NCI-H187 (cell line): ENCODE measurements around the gene DBNL.

ENCODE experiments used
- DNase-seq, 2 experiments: peaks; one replicate each; lab custom pipeline; 2025; lab: John Stamatoyannopoulos, UW

Gene DBNL

GRCh38 chr7:44043902-44044301, 600 bp upstream of the DBNL start:
- DNase-seq: no peak

GRCh38 chr7:44045226-44046014, 918 bp downstream of the DBNL start:
- no peak for DNase-seq

DNA sequence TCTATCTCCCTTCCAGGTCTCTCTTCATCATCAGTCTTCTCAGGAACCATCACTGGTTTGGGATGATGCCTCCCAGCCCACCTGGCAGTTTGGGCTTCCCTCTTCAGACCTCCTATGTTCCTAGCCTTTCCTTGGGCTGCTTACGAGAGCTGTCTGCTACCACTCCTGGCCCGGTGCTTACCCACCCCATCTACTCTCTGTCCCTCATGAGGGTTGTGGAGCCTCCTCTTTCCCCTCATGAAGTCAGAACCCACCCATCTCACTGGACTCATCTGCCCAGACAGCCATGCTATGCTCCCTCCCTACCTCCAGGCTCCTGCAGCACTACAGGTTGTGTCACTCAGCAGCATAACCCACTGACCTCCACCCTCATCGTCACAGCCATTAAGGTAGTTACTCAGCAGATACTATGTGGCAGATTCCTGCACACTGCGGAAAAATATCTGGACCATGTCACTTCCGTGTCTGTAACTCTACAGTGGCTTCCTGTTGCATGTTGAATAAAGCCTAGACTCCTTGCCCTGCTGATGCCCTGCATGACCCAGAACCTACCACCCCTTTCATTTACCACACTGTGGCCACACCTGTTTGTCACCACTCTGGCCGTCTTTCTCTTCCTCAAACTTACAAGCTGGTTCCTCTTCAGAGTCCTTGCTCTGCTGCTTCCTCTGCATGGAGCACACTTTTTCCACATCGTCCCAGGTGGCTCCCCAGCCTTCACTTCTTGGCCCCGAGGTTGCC, 2.0 kb downstream of the DBNL start:
- DNase-seq: no peak

- no peak for DNase-seq
Measured at GRCh38 chr7:44048031-44048795, 3.7 kb downstream of the DBNL start.

DNA sequence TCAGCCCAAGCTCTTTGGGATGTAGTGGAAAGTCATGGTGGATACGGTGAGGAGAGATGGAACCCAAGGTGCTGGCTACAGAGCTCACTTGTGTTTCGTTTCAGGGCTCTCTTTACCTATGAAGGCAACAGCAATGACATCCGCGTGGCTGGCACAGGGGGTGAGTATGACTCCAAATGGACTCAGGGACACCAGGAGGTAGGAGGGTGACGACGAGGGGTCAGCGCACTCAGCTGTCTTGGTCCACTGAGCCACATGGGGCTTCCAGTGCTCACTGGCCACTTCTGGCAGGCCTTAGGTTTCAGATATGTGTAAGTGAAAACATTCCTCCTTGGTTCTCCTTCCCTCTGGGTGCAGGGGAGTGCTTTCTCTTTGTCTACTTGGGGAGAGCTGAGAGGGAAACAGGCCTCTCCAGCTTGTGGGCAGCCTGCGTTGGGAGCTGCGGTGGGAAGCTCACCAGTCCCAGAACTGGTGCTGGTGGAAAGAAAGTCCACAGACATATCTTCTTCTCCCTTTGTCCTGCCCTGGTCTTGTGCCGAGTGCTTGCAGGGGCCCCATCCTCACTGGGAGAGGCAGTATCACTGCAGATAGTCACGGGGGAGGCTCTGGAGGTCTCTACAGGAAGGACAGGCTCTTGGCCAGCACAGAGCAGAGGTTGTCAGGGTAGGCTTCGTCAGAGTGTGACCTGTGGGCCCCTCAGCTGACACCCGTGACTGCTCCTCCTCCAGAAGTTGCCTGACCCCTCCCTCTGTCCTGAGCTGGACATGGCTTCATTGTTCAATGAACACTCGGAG, 5.8 kb downstream of the DBNL start:
- no peak for DNase-seq

- no peak for DNase-seq
Measured at GRCh38 chr7:44050915-44051560, 6.5 kb downstream of the DBNL start.

- no peak for DNase-seq
Measured at GRCh38 chr7:44051611-44052220, 7.2 kb downstream of the DBNL start.

DNA sequence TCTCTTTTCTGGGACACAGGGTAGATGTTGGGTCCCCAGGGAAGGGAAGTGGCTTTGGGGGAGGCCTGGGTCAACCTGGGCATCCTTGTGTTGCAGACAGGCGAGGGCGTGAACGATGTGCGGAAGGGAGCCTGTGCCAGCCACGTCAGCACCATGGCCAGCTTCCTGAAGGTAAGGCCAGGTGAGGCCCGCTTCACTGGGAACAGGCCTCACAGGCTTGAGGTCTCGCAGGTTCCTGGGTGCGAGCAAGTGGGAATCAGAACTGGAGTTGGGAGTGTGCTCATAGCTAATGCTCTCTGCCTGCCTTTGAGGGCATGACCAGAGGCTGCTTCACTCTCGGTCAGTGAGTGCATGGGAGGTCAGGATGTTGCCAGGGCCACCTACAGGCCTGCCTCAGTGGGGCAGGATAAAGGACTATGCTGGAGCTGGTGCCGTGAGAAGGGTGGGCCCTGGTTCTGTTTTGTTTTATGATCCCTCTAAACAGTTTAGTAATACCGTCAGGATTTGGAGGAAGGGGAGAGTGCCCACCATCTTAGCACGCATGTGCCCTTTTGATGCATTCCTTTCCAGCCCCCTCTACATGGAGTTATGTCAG, 8.4 kb downstream of the DBNL start:
- no peak for DNase-seq

DNA sequence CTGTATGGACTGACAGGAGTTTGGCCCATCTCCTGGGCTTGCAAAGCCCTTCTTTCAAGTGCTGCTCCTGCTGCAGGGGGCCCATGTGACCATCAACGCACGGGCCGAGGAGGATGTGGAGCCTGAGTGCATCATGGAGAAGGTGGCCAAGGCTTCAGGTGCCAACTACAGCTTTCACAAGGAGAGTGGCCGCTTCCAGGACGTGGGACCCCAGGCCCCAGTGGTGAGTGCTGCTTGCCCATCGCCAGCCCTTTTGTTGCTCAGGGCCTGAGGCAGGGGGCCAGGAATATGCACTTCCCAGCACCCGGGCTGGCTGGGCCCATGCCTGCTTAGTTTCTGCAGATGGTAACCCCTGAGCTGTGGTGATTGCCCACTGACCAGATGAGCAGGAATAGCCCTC, 12.2 kb downstream of the DBNL start:
- DNase-seq: no peak

DNA sequence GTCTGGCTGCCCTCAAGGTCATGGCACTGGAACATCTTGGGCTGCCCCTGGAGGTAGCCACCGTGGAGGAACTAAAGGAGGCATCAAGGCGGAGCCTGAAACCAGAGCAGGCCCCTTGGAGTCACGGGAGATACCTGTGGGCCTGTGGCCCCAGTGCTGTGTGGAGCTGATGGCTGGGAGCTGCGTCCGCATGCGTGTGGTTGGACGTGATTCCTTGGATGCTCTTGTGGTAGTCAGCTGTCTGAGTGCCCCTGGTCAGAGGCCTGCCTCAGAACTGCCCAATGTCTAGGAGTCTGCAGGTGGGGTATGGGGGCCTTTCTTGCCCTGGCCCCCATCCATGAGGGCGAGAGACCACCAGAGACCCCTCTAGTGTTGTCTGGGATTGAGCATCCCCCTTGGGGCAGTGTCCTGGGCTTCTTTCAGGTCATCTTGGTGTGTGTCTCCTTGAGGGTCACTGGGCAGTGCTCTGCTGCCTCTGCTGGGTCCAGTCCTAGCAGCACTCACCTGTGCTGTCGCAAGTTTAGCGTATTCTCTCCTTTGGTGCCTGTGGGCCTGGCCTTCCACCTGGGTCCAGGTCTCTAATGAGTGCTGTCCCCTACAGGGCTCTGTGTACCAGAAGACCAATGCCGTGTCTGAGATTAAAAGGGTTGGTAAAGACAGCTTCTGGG, 12.8 kb downstream of the DBNL start:
- DNase-seq: no peak

- no peak for DNase-seq
Measured at GRCh38 chr7:44057849-44058758, 13.6 kb downstream of the DBNL start.

DNA sequence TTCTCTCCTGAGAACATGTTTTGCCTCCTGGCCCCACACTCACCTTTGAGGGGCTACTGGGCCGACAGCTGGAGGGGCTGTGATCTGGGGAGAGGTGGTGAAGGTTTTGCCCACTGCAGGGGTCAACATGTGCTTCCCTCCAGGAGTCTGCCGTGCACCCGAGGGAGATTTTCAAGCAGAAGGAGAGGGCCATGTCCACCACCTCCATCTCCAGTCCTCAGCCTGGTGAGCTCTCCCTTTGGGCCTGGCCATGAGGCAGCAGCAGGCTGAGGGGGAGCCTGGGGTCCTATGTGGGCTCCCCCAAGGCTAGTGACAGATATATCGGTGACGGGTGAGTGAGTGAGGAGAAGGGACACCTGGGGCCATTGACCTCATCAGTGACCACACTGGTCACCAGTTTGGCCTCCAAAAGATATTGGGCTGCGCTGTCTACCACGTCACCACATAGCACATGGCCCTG, 14.3 kb downstream of the DBNL start:
- DNase-seq: no peak

DNA sequence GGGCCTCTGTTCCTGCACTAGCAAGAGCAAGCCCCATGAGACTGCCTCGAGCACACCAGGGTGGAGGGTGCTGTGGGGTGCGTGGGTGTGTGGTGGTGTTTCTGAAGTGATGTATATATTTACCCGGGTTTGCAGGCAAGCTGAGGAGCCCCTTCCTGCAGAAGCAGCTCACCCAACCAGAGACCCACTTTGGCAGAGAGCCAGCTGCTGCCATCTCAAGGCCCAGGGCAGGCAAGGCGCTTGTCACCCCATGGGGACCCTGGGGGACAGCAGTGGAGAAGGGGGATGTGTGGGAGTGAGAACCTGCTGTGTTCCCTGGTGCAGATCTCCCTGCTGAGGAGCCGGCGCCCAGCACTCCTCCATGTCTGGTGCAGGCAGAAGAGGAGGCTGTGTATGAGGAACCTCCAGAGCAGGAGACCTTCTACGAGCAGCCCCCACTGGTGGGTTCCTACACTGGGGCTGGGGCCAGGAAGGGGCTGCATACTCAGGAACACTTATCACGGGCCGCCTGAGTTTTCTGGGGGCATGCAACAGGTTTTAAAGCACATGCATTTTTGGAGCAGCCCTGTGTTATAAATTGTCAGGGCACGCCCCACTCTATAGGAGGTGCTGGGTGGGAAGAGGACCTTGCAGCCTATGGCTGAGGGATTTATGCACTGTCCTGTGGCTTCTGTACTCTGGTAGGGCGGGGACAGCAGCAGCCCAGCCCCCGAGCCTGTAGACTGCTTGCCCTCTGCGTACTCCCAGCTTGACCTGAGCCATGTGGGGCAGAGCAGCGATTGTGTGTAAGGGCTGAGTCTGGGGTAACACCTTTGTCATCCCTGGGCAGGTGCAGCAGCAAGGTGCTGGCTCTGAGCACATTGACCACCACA, 15.0 kb downstream of the DBNL start:
- no peak for DNase-seq

DNA sequence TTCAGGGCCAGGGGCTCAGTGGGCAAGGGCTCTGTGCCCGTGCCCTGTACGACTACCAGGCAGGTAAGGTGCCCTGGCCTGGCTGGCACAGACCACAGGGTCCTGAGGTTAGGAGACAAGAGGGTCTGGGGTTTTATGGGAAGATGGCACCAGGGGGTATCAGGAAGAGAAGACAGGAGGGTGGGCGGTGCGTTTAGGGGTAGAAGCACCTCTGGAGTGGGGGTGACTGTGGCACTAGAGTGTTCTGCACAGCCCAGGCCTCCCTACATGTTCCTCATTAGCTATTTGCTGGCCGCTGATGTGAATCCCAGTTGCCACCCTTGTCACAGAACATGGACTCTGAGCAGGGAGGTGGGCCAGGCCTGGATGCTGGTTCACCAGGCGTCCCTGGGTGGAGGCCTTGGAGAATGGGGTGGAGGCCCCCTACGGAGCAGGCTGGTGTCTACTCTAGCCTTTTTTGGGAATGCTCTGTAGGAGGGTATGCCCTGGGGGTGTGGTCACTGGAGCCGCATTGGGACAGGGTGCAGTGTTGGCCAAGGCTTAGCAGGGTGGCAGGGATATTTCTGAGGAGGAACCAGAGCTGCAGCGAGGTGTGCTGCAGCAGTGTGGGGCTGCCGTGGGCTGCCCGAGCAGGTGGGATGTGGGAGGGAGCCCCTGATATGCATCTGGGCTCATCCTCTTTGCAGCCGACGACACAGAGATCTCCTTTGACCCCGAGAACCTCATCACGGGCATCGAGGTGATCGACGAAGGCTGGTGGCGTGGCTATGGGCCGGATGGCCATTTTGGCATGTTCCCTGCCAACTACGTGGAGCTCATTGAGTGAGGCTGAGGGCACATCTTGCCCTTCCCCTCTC, 15.8 kb downstream of the DBNL start:
- DNase-seq: no peak

- no peak for DNase-seq
Measured at GRCh38 chr7:44060948-44061644, 16.6 kb downstream of the DBNL start.

- DNase-seq: no peak
Measured at GRCh38 chr7:44061645-44062179, 17.2 kb downstream of the DBNL start.
